ENCODE data around the gene SLC5A5. TPM values are rescaled to one million over a fixed set of nuclear protein-coding genes. Genes with fewer than 3 reads are reported as not detected.

The SLC5A5 gene
- polyA plus RNA-seq, 1 of the 3 experiments (the other 2 are of a cell fraction) = 0.02 TPM

DNA sequence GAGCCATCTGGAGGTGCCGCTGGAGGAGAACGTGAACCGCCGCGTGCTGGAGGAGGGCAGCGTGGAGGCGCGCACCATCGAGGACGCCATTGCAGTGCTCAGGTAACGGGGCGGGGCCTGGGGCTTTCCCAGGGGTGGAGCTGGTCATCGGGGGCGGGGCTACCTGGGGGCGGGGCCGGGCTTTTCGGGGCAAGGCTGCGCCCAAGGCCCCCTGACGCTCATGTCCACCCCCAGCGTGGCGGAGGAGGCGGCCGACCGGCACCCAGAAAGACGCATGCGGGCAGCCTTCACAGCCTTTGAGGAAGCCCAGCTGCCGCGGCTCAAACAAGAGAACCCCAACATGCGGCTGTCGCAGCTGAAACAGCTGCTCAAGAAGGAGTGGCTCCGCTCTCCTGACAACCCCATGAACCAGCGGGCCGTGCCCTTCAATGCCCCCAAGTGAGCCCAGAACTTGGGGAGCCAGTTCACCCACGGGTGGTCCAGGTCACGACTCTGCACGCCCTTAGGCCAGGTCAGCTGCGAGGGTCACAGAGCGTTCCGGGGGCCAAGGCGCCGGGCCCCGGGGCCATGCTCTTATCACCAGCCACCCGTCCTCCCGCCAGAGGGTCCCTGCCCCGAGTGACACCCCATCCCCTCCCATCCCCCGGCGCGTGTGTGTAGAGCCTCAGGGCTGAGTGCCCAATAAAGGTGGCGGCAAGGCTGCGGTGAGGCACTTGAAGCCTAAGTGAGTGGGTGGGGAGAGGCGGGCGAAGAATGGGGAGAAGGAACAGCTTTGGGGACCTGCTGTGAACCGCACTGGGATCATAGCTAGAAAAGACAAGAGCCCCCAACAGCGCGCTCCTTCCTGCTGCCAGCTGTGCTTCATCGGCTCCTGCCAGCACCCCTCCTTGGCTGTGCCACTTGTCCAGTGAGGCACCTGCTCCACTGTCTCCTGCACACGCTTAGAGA lies 71.8 kb downstream of the SLC5A5 start:
- no peak for DNase-seq
- 98% methylated on average over 43 of the region's 57 CpGs for WGBS (ENCODE audit: low lambda C conversion rate)
- TF ChIP-seq RFX5 (IDR thresholded peaks at IDR 0.05; ENCODE audit: low read length) (no peak), ELF1 (IDR thresholded peaks at IDR 0.05) (no peak), SMC3 (IDR thresholded peaks at IDR 0.05; ENCODE audit: low read depth, low read length) (no peak), EZH2phosphoT487 (IDR thresholded peaks at IDR 0.05; ENCODE audit: borderline replicate concordance, low read depth) (no peak), SIN3A (IDR thresholded peaks at IDR 0.05; ENCODE audit: borderline replicate concordance, low read depth, low read length) (no peak), JUND (IDR thresholded peaks at IDR 0.05) (no peak), CTCF (IDR thresholded peaks at IDR 0.05) (no peak), EP300 (IDR thresholded peaks at IDR 0.05; ENCODE audit: borderline replicate concordance in 1 of 2, low read depth in 1 of 2, low read length in 1 of 2) (no peak), TEAD4 (IDR thresholded peaks at IDR 0.05; ENCODE audit: borderline replicate concordance, insufficient read depth) (no peak), FOXM1 (IDR thresholded peaks at IDR 0.05; ENCODE audit: low read depth) (no peak), USF2 (IDR thresholded peaks at IDR 0.05; ENCODE audit: borderline replicate concordance, low read depth, low read length) (no peak)
- TF ChIP-seq, protein P1, sequence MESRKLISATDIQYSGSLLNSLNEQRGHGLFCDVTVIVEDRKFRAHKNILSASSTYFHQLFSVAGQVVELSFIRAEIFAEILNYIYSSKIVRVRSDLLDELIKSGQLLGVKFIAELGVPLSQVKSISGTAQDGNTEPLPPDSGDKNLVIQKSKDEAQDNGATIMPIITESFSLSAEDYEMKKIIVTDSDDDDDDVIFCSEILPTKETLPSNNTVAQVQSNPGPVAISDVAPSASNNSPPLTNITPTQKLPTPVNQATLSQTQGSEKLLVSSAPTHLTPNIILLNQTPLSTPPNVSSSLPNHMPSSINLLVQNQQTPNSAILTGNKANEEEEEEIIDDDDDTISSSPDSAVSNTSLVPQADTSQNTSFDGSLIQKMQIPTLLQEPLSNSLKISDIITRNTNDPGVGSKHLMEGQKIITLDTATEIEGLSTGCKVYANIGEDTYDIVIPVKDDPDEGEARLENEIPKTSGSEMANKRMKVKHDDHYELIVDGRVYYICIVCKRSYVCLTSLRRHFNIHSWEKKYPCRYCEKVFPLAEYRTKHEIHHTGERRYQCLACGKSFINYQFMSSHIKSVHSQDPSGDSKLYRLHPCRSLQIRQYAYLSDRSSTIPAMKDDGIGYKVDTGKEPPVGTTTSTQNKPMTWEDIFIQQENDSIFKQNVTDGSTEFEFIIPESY (IDR thresholded peaks at IDR 0.05; ENCODE audit: borderline replicate concordance, low read depth) = no peak
- TF ChIP-seq, protein P2, sequence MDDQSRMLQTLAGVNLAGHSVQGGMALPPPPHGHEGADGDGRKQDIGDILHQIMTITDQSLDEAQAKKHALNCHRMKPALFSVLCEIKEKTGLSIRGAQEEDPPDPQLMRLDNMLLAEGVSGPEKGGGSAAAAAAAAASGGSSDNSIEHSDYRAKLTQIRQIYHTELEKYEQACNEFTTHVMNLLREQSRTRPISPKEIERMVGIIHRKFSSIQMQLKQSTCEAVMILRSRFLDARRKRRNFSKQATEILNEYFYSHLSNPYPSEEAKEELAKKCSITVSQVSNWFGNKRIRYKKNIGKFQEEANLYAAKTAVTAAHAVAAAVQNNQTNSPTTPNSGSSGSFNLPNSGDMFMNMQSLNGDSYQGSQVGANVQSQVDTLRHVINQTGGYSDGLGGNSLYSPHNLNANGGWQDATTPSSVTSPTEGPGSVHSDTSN (IDR thresholded peaks at IDR 0.05) = no peak

More for the DNA sequence above, 71.8 kb downstream of the SLC5A5 start:
- H3K9ac ChIP-seq = no peak overlapping the region
- H3K9me2 ChIP-seq = no peaks in the 10 kb centered on the region
- POLR2A ChIA-PET = no interaction called here
- H3K27me3 ChIP-seq (ENCODE audit: insufficient read depth) = no peaks in the 10 kb centered on the region
- CTCF ChIA-PET = interaction anchor here (0.6 to 21.7 kb wide), 7 partner anchors 8 to 924 kb away, joined by 3 to 464 read pairs (median 4); partner anchors contain the start of genes ARRDC2, CCDC124 and KCNN1
- H3K4me2 ChIP-seq = no peak overlapping the region
- no peak overlapping the region for H2AFZ ChIP-seq (ENCODE audit: low read depth)
- peaks cover 5 to 11% of the 10 kb centered on the region in 2 experiments; a peak in 2 of 4 replicates for H3K4me1 ChIP-seq (ENCODE audit: control insufficient read depth in 1 of 2, insufficient read depth in 2 of 2, low read depth in 1 of 2, low read length in 1 of 2)
- no peaks in the 10 kb centered on the region for H3K79me2 ChIP-seq (ENCODE audit: insufficient read depth)
- no peaks in the 10 kb centered on the region for H3K9me3 ChIP-seq
- peaks cover 6% of the 10 kb centered on the region for H4K20me1 ChIP-seq (ENCODE audit: insufficient read depth)
- H3F3A ChIP-seq (replicated peaks; ENCODE audit: insufficient read depth) = peaks cover 18% of the 10 kb centered on the region
- H3K27ac ChIP-seq (ENCODE audit: low read depth in 2 of 2, low read length in 1 of 2) = no peak overlapping the region
- no peak overlapping the region for H3K4me3 ChIP-seq (ENCODE audit: low read depth in 2 of 2, low read length in 1 of 2)
- peaks cover 0 to 2% of the 10 kb centered on the region in 2 experiments for H3K36me3 ChIP-seq (replicated peaks in 1 of 2; ENCODE audit: control insufficient read depth in 1 of 2, insufficient read depth in 2 of 2, low read length in 1 of 2)
